CMK (cell line): Measurements from ENCODE around the gene CDH4.

Source experiments
- DNase-seq: peaks from one replicate; pipeline ENCODE4 v3.0.0-alpha.2; 2010; ENCODE audit warnings: low read depth

The CDH4 gene

GRCh38 chr20:61657721-61658377 lies 405.8 kb downstream of the CDH4 start:
- DNase-seq, result no peak

- no peak for DNase-seq
These were observed 406.5 kb downstream of the CDH4 start for GRCh38 chr20:61658563-61658962.

- DNase-seq, result no peak
These were observed 407.4 kb downstream of the CDH4 start for GRCh38 chr20:61659246-61659993.

GRCh38 chr20:61659994-61660346 lies 407.9 kb downstream of the CDH4 start:
- DNase-seq, result no peak

- no peak for DNase-seq
These were observed 408.5 kb downstream of the CDH4 start for GRCh38 chr20:61660559-61660958.

- DNase-seq, result no peak
These were observed 409.0 kb downstream of the CDH4 start for GRCh38 chr20:61661025-61661424.

GRCh38 chr20:61661583-61661982 lies 409.5 kb downstream of the CDH4 start:
- DNase-seq, result no peak

GRCh38 chr20:61662226-61662967 lies 410.3 kb downstream of the CDH4 start:
- no peak for DNase-seq

- DNase-seq, result no peak
These were observed 410.9 kb downstream of the CDH4 start for GRCh38 chr20:61662968-61663331.

GRCh38 chr20:61663521-61664425 lies 411.7 kb downstream of the CDH4 start:
- DNase-seq, result no peak

GRCh38 chr20:61664556-61665320 lies 412.7 kb downstream of the CDH4 start:
- DNase-seq, result no peak

- no peak for DNase-seq
These were observed 413.7 kb downstream of the CDH4 start for GRCh38 chr20:61665528-61666470.

- no peak for DNase-seq
These were observed 414.4 kb downstream of the CDH4 start for GRCh38 chr20:61666471-61666832.

GRCh38 chr20:61667056-61667792 lies 415.2 kb downstream of the CDH4 start:
- no peak for DNase-seq

GRCh38 chr20:61668065-61668650 lies 416.1 kb downstream of the CDH4 start:
- no peak for DNase-seq

GRCh38 chr20:61668771-61669503 lies 416.9 kb downstream of the CDH4 start:
- no peak for DNase-seq

GRCh38 chr20:61670274-61670673 lies 418.2 kb downstream of the CDH4 start:
- no peak for DNase-seq

GRCh38 chr20:61671559-61671958 lies 419.5 kb downstream of the CDH4 start:
- no peak for DNase-seq
